OCI-LY7 (cell line): Measurements from ENCODE around the gene GPR139.

ENCODE experiments used
- EZH2phosphoT487 ChIP-seq: fragments of 200-600 bp; sonication (generic); IDR thresholded peaks from 2 replicates; pipeline ENCODE4 v1.6.1; 2018; ENCODE audit warnings: low read depth, borderline replicate concordance, mild to moderate bottlenecking, mixed run types, antibody characterized with exemption, low read length, moderate library complexity, mixed read lengths
- TF ChIP-seq, protein P1 (sequence below): fragments of 200-600 bp; sonication (generic); conservative IDR thresholded peaks from 2 replicates; pipeline ENCODE4 v1.5.1; 2014; ENCODE audit warnings: mild to moderate bottlenecking, antibody characterized with exemption, low read length, moderate library complexity, mixed read lengths

GRCh38 chr16:20089246-20089965, 15.7 kb upstream of the GPR139 start:
- TF ChIP-seq, protein P1, sequence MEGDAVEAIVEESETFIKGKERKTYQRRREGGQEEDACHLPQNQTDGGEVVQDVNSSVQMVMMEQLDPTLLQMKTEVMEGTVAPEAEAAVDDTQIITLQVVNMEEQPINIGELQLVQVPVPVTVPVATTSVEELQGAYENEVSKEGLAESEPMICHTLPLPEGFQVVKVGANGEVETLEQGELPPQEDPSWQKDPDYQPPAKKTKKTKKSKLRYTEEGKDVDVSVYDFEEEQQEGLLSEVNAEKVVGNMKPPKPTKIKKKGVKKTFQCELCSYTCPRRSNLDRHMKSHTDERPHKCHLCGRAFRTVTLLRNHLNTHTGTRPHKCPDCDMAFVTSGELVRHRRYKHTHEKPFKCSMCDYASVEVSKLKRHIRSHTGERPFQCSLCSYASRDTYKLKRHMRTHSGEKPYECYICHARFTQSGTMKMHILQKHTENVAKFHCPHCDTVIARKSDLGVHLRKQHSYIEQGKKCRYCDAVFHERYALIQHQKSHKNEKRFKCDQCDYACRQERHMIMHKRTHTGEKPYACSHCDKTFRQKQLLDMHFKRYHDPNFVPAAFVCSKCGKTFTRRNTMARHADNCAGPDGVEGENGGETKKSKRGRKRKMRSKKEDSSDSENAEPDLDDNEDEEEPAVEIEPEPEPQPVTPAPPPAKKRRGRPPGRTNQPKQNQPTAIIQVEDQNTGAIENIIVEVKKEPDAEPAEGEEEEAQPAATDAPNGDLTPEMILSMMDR = no peak
- TF ChIP-seq EZH2phosphoT487 = no peak
